Activated CD4-positive, alpha-beta memory T cell treated with anti-CD3 and anti-CD28 coated beads, Interleukin-2, amount 10 ng/mL, durations not matched to agents 7 days and 5 days (primary cell): ENCODE results near the gene POLR2I. TPM values are rescaled to one million over a fixed set of nuclear protein-coding genes. Genes with fewer than 3 reads are reported as not detected.
A peak's percentile ranks its signal among the peaks of the same experiment; 100 is the strongest.
"Not testable (repeated sequence)": the region's sequence is repeated elsewhere in the genome, so short reads cannot be mapped to it uniquely, and the experiment has no call there.

Experiments
- CTCF ChIA-PET: fragments of 350-600 bp; sonication (Branson Sonifier 250); formaldehyde crosslinking; loops from one replicate; lab custom pipeline; 2021; ENCODE audit warnings: antibody characterized with exemption, inconsistent platforms; lab: Charles Lee
- POLR2A ChIA-PET: fragments of 350-600 bp; sonication (Branson Sonifier 250); formaldehyde crosslinking; loops from one replicate; lab custom pipeline; 2021; ENCODE audit warnings: antibody characterized with exemption; lab: Charles Lee
- DNase-seq: peaks from one replicate; pipeline ENCODE4 v3.0.0-alpha.2; 2020
- H3K27ac Mint-ChIP-seq: one replicate; pipeline ENCODE4 v1.8.0; 2021; ENCODE audit warnings: mild to moderate bottlenecking, mixed read lengths
- H3K27me3 Mint-ChIP-seq: one replicate; pipeline ENCODE4 v1.8.0; 2021; ENCODE audit warnings: mixed read lengths
- H3K36me3 Mint-ChIP-seq: one replicate; pipeline ENCODE4 v1.8.0; 2021; ENCODE audit warnings: low read depth, mixed read lengths
- H3K4me1 Mint-ChIP-seq: one replicate; pipeline ENCODE4 v1.8.0; 2021; ENCODE audit warnings: mixed read lengths
- H3K4me3 Mint-ChIP-seq: one replicate; pipeline ENCODE4 v1.8.0; 2021; ENCODE audit warnings: mild to moderate bottlenecking, mixed read lengths
- H3K9me3 Mint-ChIP-seq: one replicate; pipeline ENCODE4 v1.8.0; 2021; ENCODE audit warnings: mixed read lengths
- total RNA-seq, 2 experiments: library from RNA; stranded (reverse); gene quantifications; one replicate each; pipeline ENCODE4 v1.2.3, GENCODE V29; 2021

POLR2I gene
- total RNA-seq, 2 experiments from 2014 or later = 47.3 to 57.4 TPM

GRCh38 chr19:36142046-36142445 is 27.4 kb upstream of the POLR2I start:
- peaks cover 35% of the 10 kb centered on the region for H3K4me1 Mint-ChIP-seq
- no peak overlapping the region for H3K4me3 Mint-ChIP-seq
- peaks cover 54% of the 10 kb centered on the region for H3K36me3 Mint-ChIP-seq
- H3K27me3 Mint-ChIP-seq = no peaks in the 10 kb centered on the region
- no peak for DNase-seq
- POLR2A ChIA-PET = no interaction called here
- H3K27ac Mint-ChIP-seq = no peak overlapping the region
- CTCF ChIA-PET = interaction anchor here (2.3 kb wide), 1 partner anchor 14 kb away, joined by 8 read pairs; no protein-coding TSS in a partner anchor
- H3K9me3 Mint-ChIP-seq = no peaks in the 10 kb centered on the region

GRCh38 chr19:36141039-36141927 is 26.6 kb upstream of the POLR2I start:
- peak overlapping the region; percentile 92 for H3K4me3 Mint-ChIP-seq
- peak; percentile 93 for DNase-seq
- ChIA-PET CTCF (interaction anchor here (2.3 kb wide), 1 partner anchor 13 kb away, joined by 8 read pairs; no protein-coding TSS in a partner anchor), POLR2A (interaction anchor here (1.4 to 2.0 kb wide), 4 partner anchors 11 to 188 kb away, joined by 3 to 43 read pairs (median 18); partner anchors contain the start of genes POLR2I and TBCB)
- H3K4me1 Mint-ChIP-seq = peaks cover 40% of the 10 kb centered on the region
- no peaks in the 10 kb centered on the region for H3K9me3 Mint-ChIP-seq
- H3K27me3 Mint-ChIP-seq = no peaks in the 10 kb centered on the region
- peak overlapping the region; percentile 98 for H3K27ac Mint-ChIP-seq
- H3K36me3 Mint-ChIP-seq = peaks cover 46% of the 10 kb centered on the region

GRCh38 chr19:36140304-36141038 is 25.8 kb upstream of the POLR2I start:
- no peaks in the 10 kb centered on the region for H3K27me3 Mint-ChIP-seq
- H3K4me3 Mint-ChIP-seq = peak overlapping the region; percentile 92
- peaks cover 38% of the 10 kb centered on the region for H3K36me3 Mint-ChIP-seq
- H3K27ac Mint-ChIP-seq = peak overlapping the region; percentile 98
- ChIA-PET CTCF (interaction anchor here (0.8 to 1.5 kb wide), 4 partner anchors 13 to 74 kb away, joined by 3 to 12 read pairs (median 4); partner anchors contain the start of genes ZNF146 and ZNF565), POLR2A (interaction anchor here (0.7 to 2.0 kb wide), 10 partner anchors 10 to 237 kb away, joined by 3 to 43 read pairs (median 5); partner anchors contain the start of genes POLR2I, TBCB, WDR62 and ZNF146)
- peaks cover 46% of the 10 kb centered on the region for H3K4me1 Mint-ChIP-seq
- no peaks in the 10 kb centered on the region for H3K9me3 Mint-ChIP-seq
- DNase-seq = no peak

DNA sequence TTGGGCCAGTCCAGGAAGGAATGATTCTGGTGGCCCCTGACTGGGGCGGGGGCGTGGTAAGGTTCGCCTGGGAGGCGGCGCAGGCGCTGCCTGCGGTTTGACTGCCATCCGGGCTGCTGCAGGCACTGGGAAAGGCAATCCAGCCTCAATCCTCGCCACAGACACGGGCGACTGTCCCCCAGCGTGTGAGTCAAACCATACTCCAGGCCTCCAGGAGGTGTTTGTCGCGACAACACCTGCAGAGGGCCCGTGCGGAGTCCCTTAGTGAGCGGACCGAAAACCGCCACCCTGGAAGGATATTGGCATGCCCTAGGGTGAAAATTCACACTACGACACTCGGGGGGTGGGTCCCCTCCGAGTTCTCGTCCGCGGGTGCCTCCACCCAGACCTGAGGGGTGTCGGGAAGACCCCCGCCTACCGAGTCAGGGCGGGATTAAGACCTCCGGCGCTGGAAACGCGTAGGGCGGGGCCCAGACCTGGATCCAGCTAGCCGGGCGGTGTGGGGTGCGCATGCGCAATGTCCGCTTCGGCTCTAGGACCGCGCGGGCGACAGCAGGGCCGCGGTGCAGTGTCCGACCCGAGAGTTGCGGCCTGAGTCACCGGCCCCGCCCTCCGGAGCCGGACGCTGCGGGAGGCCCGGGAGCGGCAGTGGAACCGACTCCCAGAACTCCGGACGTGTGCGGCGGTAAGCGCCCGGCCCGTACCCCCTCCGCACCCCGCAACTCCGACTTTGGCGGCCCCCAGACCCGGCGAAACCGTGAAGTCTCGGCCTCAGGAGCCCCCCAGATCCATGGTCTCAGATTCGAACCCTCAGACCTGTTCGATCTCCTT is 25.0 kb upstream of the POLR2I start, which contains the start of gene CAPNS1:
CAPNS1 (plus strand) TSS at position 594 of the 831 bp plus-strand sequence. CDS start 946 bp downstream, outside the sequence.
- ChIA-PET CTCF (interaction anchor here (0.8 to 1.5 kb wide), 4 partner anchors 12 to 75 kb away, joined by 3 to 12 read pairs (median 4); partner anchors contain the start of genes ZNF146 and ZNF565), POLR2A (interaction anchor here (0.7 to 2.0 kb wide), 11 partner anchors 9 to 240 kb away, joined by 3 to 43 read pairs (median 4); partner anchors contain the start of genes POLR2I, TBCB, WDR62 and ZNF146)
- Mint-ChIP-seq H3K27me3 (no peaks in the 10 kb centered on the region), H3K36me3 (peaks cover 32% of the 10 kb centered on the region), H3K4me3 (peak within 1 kb of the TSS; percentile 92), H3K9me3 (no peaks in the 10 kb centered on the region), H3K27ac (peak within 1 kb of the TSS; percentile 98), H3K4me1 (peaks cover 50% of the 10 kb centered on the region)
- peak; percentile 94 for DNase-seq

DNA sequence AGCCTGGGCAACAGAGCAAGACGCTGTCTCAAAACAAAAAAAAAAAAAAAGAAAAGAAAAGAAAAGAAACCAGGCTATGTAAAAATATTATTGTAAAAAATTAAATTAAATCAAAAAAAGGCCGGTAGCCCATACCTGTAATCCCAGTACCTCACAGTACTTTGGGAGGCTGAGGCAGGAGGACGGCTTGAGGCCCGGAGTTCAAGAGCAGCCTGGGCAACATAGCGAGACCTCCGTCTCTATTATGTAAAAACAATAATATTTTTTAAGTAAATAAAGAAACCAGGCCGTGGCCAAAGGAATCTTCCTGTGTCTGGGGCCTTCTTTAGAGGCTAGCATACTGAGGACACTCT is 24.4 kb upstream of the POLR2I start:
- CTCF ChIA-PET = interaction anchor here (1.0 to 3.8 kb wide), 4 partner anchors 11 to 75 kb away, joined by 3 to 31 read pairs (median 8); partner anchors contain the start of genes ZNF146 and ZNF565
- no peak for DNase-seq
- no peaks in the 10 kb centered on the region for H3K9me3 Mint-ChIP-seq
- peaks cover 50% of the 10 kb centered on the region for H3K4me1 Mint-ChIP-seq
- peak overlapping the region; percentile 92 for H3K4me3 Mint-ChIP-seq
- H3K27me3 Mint-ChIP-seq = no peaks in the 10 kb centered on the region
- H3K27ac Mint-ChIP-seq = peak overlapping the region; percentile 98
- POLR2A ChIA-PET = interaction anchor here (0.7 to 3.1 kb wide), 9 partner anchors 8 to 240 kb away, joined by 3 to 43 read pairs (median 9); partner anchors contain the start of genes POLR2I, TBCB, ZNF146 and ZNF565
- peaks cover 29% of the 10 kb centered on the region for H3K36me3 Mint-ChIP-seq

GRCh38 chr19:36136964-36137686 is 22.4 kb upstream of the POLR2I start:
- Mint-ChIP-seq H3K36me3 (peaks cover 18% of the 10 kb centered on the region), H3K27ac (peak overlapping the region; percentile 83), H3K4me3 (no peak overlapping the region), H3K4me1 (peaks cover 57% of the 10 kb centered on the region), H3K27me3 (no peaks in the 10 kb centered on the region), H3K9me3 (no peaks in the 10 kb centered on the region)
- ChIA-PET POLR2A (interaction anchor here (1.4 to 3.1 kb wide), 2 partner anchors 9 to 22 kb away, joined by 3 to 14 read pairs; partner anchors contain the start of gene TBCB), CTCF (interaction anchor here (1.1 to 3.8 kb wide), 2 partner anchors 9 to 30 kb away, joined by 3 to 31 read pairs; no protein-coding TSS in a partner anchor)
- peak; percentile 28 for DNase-seq

GRCh38 chr19:36134867-36135266 is 20.2 kb upstream of the POLR2I start:
- POLR2A ChIA-PET = interaction anchor here (1.2 kb wide), 1 partner anchor 20 kb away, joined by 3 read pairs; the partner anchor contains the start of genes POLR2I and TBCB
- H3K4me3 Mint-ChIP-seq, DNase-seq, H3K9me3 Mint-ChIP-seq, H3K36me3 Mint-ChIP-seq, CTCF ChIA-PET, H3K27me3 Mint-ChIP-seq, H3K27ac Mint-ChIP-seq: not testable (repeated sequence)
- H3K4me1 Mint-ChIP-seq = peaks cover 63% of the 10 kb centered on the region

GRCh38 chr19:36131221-36131620 is 16.5 kb upstream of the POLR2I start:
- H3K9me3 Mint-ChIP-seq, H3K4me3 Mint-ChIP-seq, H3K27me3 Mint-ChIP-seq, H3K36me3 Mint-ChIP-seq: not testable (repeated sequence)
- H3K27ac Mint-ChIP-seq = peak overlapping the region; percentile 87
- peaks cover 56% of the 10 kb centered on the region for H3K4me1 Mint-ChIP-seq
- DNase-seq = peak; percentile 34
- CTCF ChIA-PET = interaction anchor here (7.6 kb wide), 1 partner anchor 39 kb away, joined by 150 read pairs; no protein-coding TSS in a partner anchor
- POLR2A ChIA-PET = interaction anchor here (1.5 to 2.0 kb wide), 3 partner anchors 9 to 84 kb away, joined by 9 to 13 read pairs (median 9); partner anchors contain the start of genes CAPNS1, POLR2I, TBCB and ZNF146

DNA sequence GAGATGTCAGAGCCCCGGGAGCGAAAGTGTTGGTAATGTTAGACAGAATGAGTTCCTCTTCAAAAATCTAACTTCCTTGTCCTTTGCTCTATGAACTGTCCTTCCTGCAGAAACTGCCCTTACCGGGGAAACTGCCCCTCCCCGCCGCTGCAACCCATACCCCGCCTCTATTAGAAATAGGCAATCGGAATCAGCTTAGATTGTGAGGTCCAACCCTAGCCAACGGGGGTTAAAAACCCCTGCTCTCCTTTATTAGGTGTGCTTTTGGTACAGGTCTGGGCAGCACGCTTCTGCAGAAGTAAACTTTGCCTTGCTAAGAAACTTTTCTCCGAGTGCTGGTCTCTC is 13.7 kb upstream of the POLR2I start:
- Mint-ChIP-seq H3K9me3 (no peaks in the 10 kb centered on the region), H3K27ac (peak overlapping the region; percentile 92), H3K36me3 (peaks cover 8% of the 10 kb centered on the region), H3K27me3 (no peaks in the 10 kb centered on the region), H3K4me1 (peaks cover 48% of the 10 kb centered on the region), H3K4me3 (peak overlapping the region; percentile 79)
- CTCF ChIA-PET = interaction anchor here (0.7 to 7.6 kb wide), 22 partner anchors 9 to 956 kb away, joined by 3 to 150 read pairs (median 5); partner anchors contain the start of genes CAPNS1, POLR2I, TBCB and THAP8
- POLR2A ChIA-PET = interaction anchor here (1.1 to 3.8 kb wide), 9 partner anchors 9 to 644 kb away, joined by 3 to 43 read pairs (median 10); partner anchors contain the start of genes ALKBH6, CAPNS1, POLR2I and TBCB
- no peak for DNase-seq

DNA sequence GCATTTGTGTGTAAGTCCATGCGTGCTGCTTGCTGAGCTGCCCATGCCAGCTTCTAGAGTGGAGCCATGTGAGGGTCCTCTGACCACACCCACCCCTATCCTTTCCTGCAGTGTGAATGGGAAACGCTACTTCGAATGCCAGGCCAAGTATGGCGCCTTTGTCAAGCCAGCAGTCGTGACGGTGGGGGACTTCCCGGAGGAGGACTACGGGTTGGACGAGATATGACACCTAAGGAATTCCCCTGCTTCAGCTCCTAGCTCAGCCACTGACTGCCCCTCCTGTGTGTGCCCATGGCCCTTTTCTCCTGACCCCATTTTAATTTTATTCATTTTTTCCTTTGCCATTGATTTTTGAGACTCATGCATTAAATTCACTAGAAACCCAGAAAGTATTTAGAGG is 10.9 kb upstream of the POLR2I start:
- H3K36me3 Mint-ChIP-seq = peaks cover 20% of the 10 kb centered on the region
- no peaks in the 10 kb centered on the region for H3K9me3 Mint-ChIP-seq
- POLR2A ChIA-PET = interaction anchor here (1.3 to 2.0 kb wide), 2 partner anchors 10 to 44 kb away, joined by 3 to 8 read pairs; no protein-coding TSS in a partner anchor
- peaks cover 24% of the 10 kb centered on the region for H3K4me1 Mint-ChIP-seq
- no peak for DNase-seq
- CTCF ChIA-PET = interaction anchor here (7.6 kb wide), 1 partner anchor 45 kb away, joined by 150 read pairs; no protein-coding TSS in a partner anchor
- H3K27ac Mint-ChIP-seq = no peak overlapping the region
- no peaks in the 10 kb centered on the region for H3K27me3 Mint-ChIP-seq
- H3K4me3 Mint-ChIP-seq = no peak overlapping the region
